Panc1 (cell line): ENCODE results near the gene MFSD12. TPM values are rescaled to one million over a fixed set of nuclear protein-coding genes. Genes with fewer than 3 reads are reported as not detected.
A peak's percentile ranks its signal among the peaks of the same experiment; 100 is the strongest.

Experiments
- ATAC-seq: fragments of 200-7000 bp; cut with Tn5 transposase; 2 replicates; pipeline ENCODE4 v1.9.1; 2020; ENCODE audit warnings: mild to moderate bottlenecking, moderate library complexity
- BruUV-seq: library from RNA; stranded (reverse); fragments of 400-500 nt; replicated peaks from 2 replicates; lab custom pipeline; 2021; lab: Mats Ljungman, UMichigan
- CTCF ChIA-PET: fragments of 300-600 bp; sonication (Branson Sonifier 250); formaldehyde crosslinking; loops from one replicate; lab custom pipeline; 2022; ENCODE audit warnings: antibody characterized with exemption; lab: Charles Lee
- POLR2A ChIA-PET: fragments of 300-600 bp; sonication (Branson Sonifier 250); formaldehyde crosslinking; loops from one replicate; lab custom pipeline; 2022; ENCODE audit warnings: antibody characterized with exemption; lab: Charles Lee
- DNase-seq: peaks from one replicate; pipeline ENCODE4 v3.0.0-alpha.2; 2010; ENCODE audit warnings: low read depth, low spot score
- H3K27ac ChIP-seq: 2 replicates; pipeline ENCODE4 v1.5.1; 2011; ENCODE audit warnings: mild to moderate bottlenecking, low read length, inconsistent platforms
- H3K27me3 ChIP-seq: fragments of 200-500 bp; sonication (Bioruptor generic); 2 replicates; pipeline ENCODE4 v1.6.0; 2014; ENCODE audit warnings: low read length, inconsistent platforms; ENCODE audit not compliant: control insufficient read depth, insufficient read depth
- H3K36me3 ChIP-seq: fragments of 200-500 bp; sonication (Bioruptor generic); 2 replicates; pipeline ENCODE4 v1.5.1; 2014; ENCODE audit warnings: inconsistent platforms, mild to moderate bottlenecking, low read length, moderate library complexity; ENCODE audit not compliant: control insufficient read depth, insufficient read depth
- H3K4me1 ChIP-seq: 2 replicates; pipeline ENCODE4 v1.5.1; 2011; ENCODE audit warnings: inconsistent platforms, mild to moderate bottlenecking, low read length, moderate library complexity; ENCODE audit not compliant: control insufficient read depth, insufficient read depth
- H3K4me3 ChIP-seq, 2 experiments: 2 replicates each; pipeline ENCODE4 v1.5.1; 2011 to 2012; ENCODE audit warnings: low read depth in 2 of 2, low read length in 2 of 2, mild to moderate bottlenecking in 2 of 2, inconsistent platforms in 1 of 2, moderate library complexity in 1 of 2
- H3K9me3 ChIP-seq: fragments of 200-500 bp; sonication (Bioruptor generic); 2 replicates; pipeline ENCODE4 v1.5.1; 2014; ENCODE audit warnings: low read depth, mild to moderate bottlenecking, inconsistent platforms, low read length, moderate library complexity; ENCODE audit not compliant: control insufficient read depth, insufficient read depth
- CTCF ChIP-seq: fragments of 450-650 bp; IDR thresholded peaks from 2 replicates; pipeline ENCODE4 v1.5.1; 2017; ENCODE audit warnings: mild to moderate bottlenecking
- POLR2AphosphoS5 ChIP-seq: IDR thresholded peaks from 2 replicates; pipeline ENCODE4 v1.6.1; 2012; ENCODE audit warnings: mild to moderate bottlenecking, low read depth, low read length, moderate library complexity
- REST ChIP-seq, 2 experiments: IDR thresholded peaks; 2 replicates each; pipeline ENCODE4 v1.6.1; 2011 to 2012; ENCODE audit warnings: low read depth in 2 of 2, control low read depth in 1 of 2, low read length in 1 of 2, mild to moderate bottlenecking in 1 of 2, moderate library complexity in 1 of 2; ENCODE audit not compliant: insufficient read depth in 1 of 2
- SIN3A ChIP-seq: IDR thresholded peaks from 2 replicates; pipeline ENCODE4 v1.6.1; 2012; ENCODE audit warnings: low read depth, mild to moderate bottlenecking, low read length, moderate library complexity, borderline replicate concordance; ENCODE audit not compliant: insufficient read depth
- TCF7L2 ChIP-seq: IDR thresholded peaks from 2 replicates; pipeline ENCODE4 v1.6.1; 2011; ENCODE audit warnings: mild to moderate bottlenecking, low read depth, low read length, inconsistent platforms
- in situ Hi-C: cut with HindIII; loops from 2 replicates; pipeline ENCODE4 v1.10.0; 2016; ENCODE audit warnings: low sequenced_read_pairs, low pct_unique_long_range_greater_than_20kb
- intact Hi-C: fragments of 100-400 bp; cut with micrococcal nuclease; formaldehyde crosslinking; loops from one replicate; pipeline ENCODE4 v1.10.0; 2022; ENCODE audit not compliant: unreplicated experiment
- total RNA-seq: library from RNA; stranded (reverse); gene quantifications from one replicate; pipeline ENCODE4 v1.2.1, GENCODE V29; 2021; ENCODE audit not compliant: unreplicated experiment

The MFSD12 gene
- total RNA-seq, 1 experiment from 2014 or later, result 98.8 TPM

- 0 out of 2 replicates have a peak, but pooled peaks have one; percentile 33 for ATAC-seq
- TF ChIP-seq TCF7L2, result no peak
- TF ChIP-seq SIN3A, result no peak
- TF ChIP-seq REST (IDR thresholded peaks at IDR 0.05; ENCODE audit: insufficient read depth in 1 of 2, low read depth in 2 of 2, low read length in 1 of 2), result no peak
- no peak for TF ChIP-seq POLR2AphosphoS5
- no peak for TF ChIP-seq CTCF
- Histone ChIP-seq H3K27me3 (no peaks in the 10 kb centered on the region), H3K27ac (no peak overlapping the region), H3K4me1 (no peaks in the 10 kb centered on the region; the same call in none of the 2 replicates), H3K4me3 (no peak overlapping the region), H3K9me3 (no peaks in the 10 kb centered on the region), H3K36me3 (no peaks in the 10 kb centered on the region; the same call in 1 of the 2 replicates)
- no peak for DNase-seq
- ChIA-PET POLR2A (no interaction called here), CTCF (no interaction called here)
- intact Hi-C loops (no loop called here), in situ Hi-C loops (no loop called here)
- BruUV-seq, result no TSS peak
These were observed 43.9 kb downstream of the MFSD12 start for GRCh38 chr19:3513229-3514140.

- H3K4me3 ChIP-seq, result no peak overlapping the region
- intact Hi-C loops, result no loop called here
- no peaks in the 10 kb centered on the region; the same call in none of the 2 replicates for H3K4me1 ChIP-seq
- ChIA-PET CTCF (no interaction called here), POLR2A (interaction anchor here (0.6 kb wide), 1 partner anchor 553 kb away, joined by 12 read pairs; no protein-coding TSS in a partner anchor)
- no peaks in the 10 kb centered on the region for H3K27me3 ChIP-seq
- TF ChIP-seq POLR2AphosphoS5 (no peak), REST (IDR thresholded peaks at IDR 0.05; ENCODE audit: insufficient read depth in 1 of 2, low read depth in 2 of 2, low read length in 1 of 2) (no peak), TCF7L2 (no peak), CTCF (no peak), SIN3A (no peak)
- in situ Hi-C loops, result no loop called here
- no TSS peak for BruUV-seq
- H3K36me3 ChIP-seq, result no peaks in the 10 kb centered on the region; the same call in 1 of the 2 replicates
- no peak overlapping the region for H3K27ac ChIP-seq
- ATAC-seq, result no peak
- no peak for DNase-seq
- no peaks in the 10 kb centered on the region for H3K9me3 ChIP-seq
These were observed 44.7 kb downstream of the MFSD12 start for GRCh38 chr19:3512562-3513228.
